ENCODE measurements around the gene GBE1.

The GBE1 gene

DNA sequence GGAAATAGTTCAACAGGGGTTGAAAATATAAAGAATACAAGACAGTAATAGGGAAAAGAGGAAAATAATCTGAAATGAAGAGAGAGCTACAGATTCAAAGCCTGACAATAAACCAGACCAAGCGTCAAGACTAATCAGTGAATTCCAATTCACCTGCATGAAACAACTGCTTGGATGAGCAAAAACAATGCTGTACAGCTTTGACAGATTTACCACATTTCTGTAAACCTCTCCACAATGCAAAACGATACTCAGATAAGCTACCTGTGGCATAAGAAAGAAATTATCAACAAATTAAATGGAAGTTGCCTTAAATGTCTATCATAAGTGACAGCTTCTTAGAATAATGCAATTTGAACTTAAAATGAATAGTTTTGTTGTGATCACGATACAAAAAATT is 65.4 kb downstream of the GBE1 start:
- DNase-seq: no peak

DNA sequence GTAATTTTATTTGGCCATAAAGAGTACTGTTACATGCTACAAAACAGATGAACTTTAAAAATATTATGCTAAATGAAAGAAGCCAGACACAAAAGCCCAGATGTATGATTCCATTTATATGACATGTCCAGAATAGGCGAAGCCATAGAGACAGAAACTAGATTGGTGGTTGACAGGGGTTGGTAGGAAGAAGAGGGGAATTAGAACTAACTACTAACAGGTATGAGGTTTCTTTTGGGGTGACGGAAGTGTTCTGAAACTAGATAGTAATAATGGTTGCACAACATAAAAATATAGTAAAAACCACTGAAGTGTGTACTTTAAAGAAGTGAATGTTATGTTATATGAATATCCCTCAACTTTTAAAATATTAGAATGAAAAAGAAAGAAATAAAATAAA is 66.1 kb downstream of the GBE1 start:
- no peak for DNase-seq

DNA sequence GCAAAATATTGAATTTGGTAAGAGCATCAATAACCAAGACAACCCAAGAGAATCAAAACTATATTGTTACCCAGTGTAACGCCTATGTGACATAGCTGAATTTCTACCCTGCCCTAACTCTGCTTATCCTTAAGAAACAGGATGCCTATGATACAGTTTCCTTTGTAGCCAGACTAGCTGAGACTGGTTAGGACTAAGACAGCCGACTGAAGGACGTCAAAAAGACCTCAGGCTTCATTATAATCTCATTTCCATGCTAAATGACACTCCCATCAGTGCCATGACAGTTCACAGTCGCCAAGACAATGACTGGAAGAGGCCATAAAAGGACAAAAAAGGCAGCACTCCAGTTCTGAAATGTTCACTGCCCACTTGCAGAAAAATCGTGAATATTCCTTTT is 66.8 kb downstream of the GBE1 start:
- DNase-seq: no peak

DNA sequence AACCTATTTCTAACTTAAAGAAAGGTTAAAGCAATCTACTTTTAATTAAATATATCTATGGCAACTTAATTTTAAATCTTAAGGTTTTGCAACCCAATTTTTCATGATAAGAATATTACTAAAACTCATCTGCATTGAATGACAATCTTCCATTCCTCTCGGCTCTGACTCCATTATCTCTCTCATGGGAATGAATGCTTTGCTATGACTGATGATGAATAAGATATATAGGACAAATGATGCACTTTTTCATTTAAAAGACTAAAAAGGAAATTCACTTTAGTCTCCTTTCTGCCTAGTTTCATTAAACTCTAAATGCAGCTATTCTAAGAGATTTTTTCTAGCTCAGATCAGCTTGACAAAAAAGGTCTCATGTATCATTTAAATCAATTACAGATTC is 68.7 kb downstream of the GBE1 start:
- no peak for DNase-seq

DNA sequence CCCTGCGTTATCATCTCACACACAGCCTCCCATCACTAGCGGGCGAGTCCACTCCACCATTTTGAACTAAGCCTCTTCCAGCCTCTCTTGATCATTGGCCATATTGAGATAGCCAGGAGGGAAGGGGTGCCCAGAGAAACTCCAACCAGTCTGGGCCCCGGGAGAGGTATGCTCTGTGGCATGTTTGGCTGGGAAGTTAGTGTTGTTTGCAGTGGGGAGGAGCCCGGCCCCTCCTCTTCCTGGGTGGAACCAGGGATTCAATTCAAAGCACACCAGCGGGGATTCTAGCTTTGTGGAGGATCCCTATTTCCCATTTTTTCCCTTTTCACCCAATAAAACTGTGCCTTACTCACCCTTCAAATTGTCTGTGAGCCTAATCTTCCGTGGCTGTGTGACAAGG is 71.8 kb downstream of the GBE1 start:
- DNase-seq: no peak

DNA sequence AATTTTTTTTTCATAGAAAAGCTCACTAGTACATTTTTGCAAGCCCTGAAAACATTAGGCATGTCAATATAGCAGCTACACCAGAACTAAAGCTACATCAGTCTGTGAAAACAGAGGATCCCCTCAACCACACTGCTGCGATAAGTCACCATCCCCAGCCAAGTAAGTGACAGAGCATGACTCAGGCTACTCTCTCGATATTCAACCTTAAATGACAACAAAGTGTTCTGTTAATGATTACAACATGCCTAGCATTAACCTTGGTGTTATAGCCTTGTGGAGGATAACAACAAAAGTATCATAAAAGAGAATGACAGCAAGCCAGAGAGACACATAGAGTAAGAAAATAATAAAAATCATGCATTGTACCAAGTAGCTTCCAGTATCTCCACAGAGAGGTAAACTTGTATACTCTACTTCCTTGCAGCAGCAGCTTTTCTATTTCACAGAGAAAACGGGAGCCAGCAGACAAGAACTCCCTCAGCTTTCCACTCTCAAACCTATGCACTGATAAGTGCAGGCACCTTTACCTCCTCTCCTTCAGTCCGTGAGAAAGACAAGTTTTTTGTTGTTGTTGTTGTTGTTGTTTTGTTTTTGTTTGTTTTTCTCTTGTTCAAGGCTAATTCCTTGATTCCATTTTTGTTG is 76.6 kb downstream of the GBE1 start:
- DNase-seq: peak; percentile 16

DNA sequence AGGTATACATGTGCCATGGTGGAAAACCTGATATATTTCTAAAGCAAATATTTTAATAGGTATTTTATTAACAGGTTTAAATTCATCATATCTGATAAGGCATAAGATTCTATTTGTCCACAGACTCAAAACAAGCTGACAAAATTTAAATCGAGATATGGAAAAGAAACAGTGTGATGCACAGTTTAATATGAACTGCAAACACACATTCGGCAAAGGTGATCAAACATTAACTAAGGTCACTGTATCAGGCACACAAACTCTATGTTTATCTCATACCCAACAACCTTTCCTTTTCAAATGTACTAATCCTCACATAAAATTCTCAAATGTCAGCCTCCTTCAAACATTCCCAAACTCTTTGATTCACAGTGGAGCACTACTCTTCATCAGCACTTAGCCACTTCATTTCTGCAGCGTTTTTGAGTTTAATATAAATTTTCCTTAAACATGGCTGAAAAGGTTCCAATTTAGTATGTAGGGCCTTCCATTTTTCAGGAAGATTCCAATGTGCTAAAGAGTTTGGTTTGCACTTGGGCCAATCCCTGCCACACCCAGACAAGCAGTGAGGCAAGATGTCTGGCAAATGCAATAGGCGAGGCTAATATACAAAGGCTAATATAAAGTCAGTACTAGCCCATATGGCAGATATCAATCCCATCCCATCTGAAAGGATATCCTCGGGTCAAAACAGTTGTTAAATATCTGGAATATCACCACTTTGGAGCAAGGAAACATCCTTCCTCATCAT is 84.6 kb downstream of the GBE1 start:
- no peak for DNase-seq

DNA sequence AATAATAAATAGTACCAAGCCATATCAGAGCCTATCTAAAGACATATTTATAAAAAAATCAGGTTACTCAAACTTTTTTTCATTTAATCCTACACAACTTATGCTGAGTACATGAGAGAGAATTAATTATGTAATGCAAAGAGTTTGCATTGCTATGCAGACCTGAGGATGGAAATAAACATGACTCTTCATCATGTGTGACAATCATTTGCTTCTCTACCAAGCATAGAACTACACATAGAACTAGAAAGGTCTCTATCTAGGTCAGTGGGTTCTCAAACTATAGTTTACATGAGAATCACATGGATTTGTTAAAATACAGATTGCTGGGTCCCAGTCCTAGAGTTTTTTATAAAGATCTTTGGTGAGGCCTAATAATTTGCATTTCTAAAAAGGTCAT is 86.8 kb downstream of the GBE1 start:
- no peak for DNase-seq

DNA sequence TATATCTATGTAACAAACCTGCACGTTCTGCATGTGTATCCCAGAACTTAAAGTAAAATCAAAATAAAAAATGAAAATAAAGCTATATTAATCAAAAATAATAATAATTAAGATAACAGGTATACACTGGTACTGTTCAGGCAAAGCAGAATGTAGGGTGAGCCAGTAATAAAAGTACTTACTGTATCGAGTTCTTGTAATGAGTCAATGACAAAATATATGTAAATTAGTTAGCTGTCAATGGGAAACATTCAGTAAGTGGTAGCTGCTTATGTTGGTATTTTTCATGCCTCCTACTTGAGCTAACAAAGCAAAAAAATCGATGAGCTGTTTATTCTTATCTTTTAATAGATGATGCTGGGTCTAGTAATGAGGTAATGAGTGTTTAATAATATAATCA is 93.2 kb downstream of the GBE1 start:
- no peak for DNase-seq

DNA sequence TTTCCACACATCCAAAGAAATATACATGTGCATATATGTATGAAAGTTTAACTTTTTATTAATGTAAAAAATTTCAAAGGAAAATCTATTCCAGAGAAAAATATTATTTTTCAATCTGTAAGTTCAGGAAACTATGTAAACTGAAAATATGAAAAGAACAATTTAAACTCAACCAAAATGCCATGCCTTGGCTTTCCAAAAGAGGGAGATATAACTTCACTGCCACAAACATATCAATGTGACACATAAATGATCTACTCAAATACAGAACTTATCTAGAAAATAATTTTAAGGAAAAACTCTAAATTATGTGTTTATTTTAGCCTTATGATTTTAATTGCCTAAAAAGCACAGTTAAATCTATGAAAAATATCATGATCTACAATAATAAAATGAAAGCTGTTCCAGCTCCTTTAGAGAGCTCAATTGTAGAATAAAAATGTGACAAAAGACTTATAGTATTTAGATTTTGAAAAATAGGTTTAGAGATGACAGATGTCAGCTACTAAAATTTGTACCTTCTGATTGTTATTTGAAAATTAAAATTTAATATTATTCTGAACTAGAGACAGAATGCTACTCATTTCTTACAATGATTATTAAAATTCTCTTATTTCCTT is 94.8 kb downstream of the GBE1 start:
- DNase-seq: peak; percentile 13

DNA sequence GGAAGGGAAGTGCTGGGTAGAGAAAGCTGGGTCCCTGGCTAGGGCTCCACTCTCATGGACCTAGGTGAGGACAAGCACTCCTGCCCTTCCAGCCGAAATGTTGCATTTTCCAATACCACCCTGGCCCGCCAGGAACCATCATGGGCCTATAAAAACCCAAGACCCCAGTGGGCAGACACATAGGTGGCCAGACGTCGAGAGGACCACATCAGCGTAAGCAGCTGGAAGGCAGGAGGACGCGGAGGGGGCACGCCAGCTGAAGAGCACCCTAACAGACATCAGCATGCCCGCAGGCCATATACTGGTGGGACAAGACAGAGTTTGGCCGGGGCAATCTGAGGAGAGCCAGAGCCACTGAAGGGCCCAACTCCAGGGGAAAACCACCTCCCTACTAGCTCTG is 98.3 kb downstream of the GBE1 start:
- no peak for DNase-seq

DNA sequence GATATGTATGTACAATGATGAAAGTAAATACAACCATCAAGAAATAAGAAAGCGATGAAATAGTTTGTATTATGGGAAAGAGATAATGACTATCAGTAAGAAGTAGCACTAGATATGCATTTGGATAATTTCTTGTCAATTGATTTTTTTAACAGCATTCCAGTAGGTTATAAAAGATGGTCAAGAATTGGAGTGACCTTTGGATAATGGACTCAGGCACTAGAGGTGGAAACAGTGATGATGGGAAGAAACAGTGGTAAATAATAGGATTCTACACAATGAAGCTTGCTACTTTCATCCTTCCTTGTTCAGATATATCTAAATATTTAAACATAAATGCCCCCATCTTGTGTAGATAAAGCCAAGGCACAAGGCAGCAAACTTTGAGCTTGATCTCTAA is 101.4 kb downstream of the GBE1 start:
- DNase-seq: no peak

DNA sequence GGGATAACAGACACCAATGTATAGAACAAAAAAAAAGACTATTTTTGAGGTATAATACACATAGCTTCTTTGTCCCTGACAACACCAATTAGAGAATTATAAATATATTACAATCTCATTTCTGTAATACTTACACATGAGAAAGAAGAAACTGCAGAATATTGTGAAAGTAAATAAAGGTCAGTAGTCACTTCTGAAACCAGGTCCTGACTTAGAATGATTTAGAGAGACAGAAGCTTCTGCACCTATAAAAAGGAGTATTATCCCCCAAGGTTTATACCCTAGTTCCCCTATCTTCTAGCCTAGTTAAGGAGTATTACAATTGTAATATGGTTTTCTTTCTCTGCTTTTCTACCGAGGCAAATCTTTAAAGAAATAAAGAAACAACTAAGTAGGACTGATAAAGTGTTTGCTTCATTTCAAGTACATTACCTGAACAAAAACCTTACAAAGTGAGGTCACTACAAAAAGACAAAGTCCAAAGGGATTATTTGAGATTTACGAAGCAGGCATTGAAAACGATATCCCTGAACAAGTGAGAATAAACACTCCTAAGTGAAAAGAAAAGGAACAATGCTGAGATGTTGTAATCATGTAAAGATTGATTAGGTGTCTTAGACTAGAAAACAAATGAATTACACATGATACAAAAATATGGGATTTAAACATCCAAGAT is 103.0 kb downstream of the GBE1 start:
- DNase-seq: no peak

DNA sequence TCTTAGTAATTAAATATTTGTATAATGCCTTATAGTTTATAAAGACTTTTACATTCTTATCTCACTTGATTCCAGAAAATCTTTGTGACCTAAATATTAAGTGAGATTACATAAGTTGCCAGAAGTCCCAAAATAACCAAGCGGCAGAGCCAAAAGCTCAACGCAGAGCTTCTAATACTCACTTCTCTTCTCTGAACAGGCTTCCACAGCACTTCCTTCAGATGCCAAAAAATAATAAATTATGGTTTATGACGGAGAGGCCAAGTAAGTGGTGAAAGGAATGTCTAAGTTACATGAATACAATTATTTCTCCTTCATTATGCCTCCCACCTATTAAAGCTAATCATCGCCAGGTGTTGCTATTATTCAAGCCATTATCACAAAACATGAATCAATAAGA is 110.3 kb downstream of the GBE1 start:
- no peak for DNase-seq

DNA sequence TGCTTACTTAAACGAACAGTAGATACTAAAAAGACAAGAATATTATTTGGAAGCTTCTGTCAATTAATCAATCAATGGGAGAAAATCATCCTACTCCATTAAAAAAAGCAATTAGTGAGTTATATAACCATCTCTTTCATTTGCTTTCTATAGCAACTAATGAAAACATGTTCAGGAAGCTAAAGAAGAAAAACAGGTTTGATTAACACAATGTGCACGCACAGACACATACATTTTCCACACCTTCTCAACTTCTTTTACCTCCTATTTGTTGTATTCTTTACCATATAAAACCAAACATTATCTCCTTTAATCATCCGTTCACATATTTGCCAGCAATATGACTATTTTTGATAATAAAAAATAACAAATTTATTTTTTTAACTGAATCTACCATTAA is 111.3 kb downstream of the GBE1 start:
- no peak for DNase-seq

DNA sequence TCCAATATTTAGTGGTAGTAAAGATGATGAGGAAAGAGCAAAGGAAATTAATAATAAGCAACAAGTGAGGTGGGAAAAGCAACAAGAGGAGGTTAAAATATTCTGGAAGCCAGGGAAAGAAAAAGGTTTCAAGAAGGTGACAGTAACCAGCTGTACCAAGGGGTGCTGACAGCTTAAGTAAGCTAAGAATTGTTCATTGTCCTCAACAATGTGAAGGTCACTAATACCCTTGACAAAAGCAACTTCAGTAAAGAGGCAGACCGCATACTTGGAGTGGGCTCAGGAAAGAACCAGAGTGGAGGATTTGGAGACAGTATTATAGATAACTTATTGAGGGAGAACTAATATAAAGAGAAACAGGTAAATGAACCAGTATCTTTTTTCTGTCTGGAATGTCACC is 116.2 kb downstream of the GBE1 start:
- DNase-seq: no peak

DNA sequence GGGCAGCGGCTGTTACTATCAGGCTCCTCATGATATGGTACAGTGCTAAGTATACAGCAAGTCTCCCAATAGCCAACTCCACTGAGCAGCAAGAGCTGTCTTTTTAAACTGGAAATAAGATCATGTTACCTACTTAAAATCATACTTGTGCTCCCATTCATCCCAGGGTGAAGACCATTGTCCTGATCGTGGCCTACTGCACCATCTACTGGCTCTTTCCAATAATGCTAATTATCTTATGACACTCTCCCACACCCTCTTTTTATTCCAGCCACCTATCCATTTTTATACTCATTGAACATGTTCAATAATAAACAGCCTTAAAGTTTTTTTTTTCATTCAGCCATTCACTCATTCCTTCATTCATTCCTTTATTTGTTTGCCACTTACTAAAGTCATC is 117.7 kb downstream of the GBE1 start:
- peak; percentile 24 for DNase-seq

DNA sequence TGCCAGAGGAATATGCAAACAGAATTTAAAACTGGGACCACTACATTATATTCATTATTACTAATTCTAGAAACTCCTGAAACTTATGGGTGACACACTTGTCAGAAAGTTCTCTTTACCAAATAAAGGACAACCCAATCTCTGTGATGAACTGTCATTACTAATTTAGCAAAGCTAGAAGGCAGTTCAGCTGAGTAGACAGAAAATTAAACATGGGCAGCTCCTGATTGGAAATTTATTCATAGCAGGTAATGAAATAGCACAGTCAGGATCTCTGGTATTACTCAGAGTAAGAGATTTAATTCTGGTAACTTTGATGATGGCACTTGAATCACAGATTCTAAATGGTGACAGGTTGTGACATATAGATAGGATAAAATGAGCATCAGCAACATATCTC is 123.0 kb downstream of the GBE1 start:
- DNase-seq: no peak

DNA sequence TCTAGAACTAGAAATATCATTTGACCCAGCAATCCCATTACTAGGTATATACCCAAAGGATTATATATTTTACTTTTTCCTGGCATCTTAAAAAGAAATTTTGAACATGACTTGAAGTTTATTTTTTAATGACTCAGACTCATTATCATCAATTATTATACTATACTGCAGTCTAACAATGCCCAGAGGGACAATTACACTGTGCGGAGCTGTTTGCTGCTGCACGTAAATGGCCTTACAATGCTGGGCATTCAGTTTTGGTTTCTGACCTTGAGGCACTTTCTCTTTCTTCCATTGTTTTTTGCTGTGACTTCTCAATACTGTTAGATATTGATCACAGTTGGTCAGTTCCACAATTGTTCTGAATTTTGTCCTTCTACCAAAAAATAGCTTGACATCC is 128.8 kb downstream of the GBE1 start:
- DNase-seq: no peak

DNA sequence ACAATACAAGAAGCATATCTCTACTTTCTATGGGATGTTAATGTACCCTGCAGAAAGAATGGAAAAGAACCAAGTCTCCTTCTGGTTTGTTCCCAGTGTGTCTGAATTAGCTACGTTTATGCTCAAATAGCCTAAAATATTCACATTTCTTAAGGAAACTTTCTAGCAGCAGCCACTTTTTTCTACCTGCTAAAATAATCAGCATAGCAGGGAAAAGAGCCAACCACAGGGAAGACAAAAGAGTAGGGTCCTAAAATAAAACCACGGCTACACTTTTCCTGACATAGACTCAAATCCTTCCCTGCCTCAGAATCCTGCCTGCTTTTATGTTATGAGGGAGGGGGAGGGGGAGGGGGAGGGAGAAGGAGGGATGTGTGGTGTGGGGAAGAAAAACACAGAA is 136.7 kb downstream of the GBE1 start:
- DNase-seq: no peak

DNA sequence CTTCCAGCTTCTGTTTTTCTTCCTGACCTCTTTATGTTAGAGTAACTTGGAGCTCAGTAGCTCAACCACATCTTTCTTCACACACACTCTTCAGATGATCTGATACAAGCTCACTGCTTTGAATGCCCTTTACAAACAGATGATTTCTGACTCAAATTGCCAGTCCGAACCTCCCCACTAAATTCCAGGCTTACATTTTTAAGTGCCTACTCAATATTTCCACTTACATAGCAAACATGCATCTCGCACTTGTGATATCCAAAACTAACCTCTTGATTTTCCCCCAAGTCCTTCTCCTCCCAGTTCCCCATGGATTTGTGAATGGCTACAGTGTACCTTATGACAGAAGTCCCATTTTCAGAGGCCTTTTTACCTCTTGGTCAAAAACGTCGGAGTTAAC is 139.1 kb downstream of the GBE1 start:
- DNase-seq: peak; percentile 50

DNA sequence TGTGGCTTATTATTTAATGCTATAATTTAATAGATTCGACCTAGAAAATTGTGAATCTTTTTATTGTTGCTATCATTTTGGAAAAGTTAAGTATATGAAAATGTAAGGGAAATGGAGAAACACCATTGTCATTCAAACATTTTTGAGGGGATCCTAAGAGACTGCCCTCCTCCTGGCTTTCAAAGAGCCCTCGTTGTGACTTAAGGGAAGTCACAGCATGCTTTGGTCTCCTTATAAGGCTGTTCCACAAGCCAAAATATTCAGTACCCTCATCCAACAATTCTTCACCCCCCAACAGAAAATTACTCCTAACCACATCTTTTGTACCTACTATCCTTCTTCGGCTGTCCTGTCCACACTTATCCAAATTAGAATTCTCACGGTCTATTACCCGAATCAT is 140.2 kb downstream of the GBE1 start:
- no peak for DNase-seq

DNA sequence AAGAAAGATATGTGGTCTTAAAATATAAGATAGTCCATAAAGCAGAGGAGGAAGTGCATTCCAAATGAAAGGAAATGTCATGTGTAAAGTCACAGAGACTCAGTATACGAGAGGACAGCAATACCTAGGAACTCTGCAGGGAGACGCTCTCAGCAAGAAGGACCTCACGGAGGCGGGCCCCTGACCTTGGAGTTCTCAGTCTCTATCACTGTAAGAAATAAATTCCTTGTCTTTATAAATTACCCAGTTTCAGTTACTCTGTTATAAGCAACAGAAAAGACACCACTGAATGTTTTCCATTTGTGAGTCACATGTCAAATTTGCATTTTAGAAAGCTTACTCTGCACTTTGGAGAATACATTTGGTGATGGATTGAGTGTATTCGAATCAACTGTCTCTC is 140.6 kb downstream of the GBE1 start:
- no peak for DNase-seq

DNA sequence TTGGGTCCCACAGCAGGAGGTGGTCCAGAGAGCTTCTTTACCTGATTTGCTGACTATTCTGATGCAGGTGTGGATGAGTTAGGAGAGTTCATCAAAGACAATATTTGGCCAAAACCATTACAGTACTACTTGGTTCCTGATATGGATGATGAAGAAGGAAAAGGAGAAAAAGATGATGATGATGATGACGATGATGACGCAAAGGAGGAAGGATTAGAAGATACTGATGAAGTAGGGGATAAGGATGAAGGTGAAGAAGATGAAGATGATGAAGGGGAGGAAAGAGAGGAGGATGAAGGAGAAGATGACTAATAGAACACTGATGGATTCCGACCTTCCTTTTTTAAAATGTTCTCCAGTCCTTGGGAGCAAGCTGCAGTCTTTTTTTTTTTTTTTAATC is 148.7 kb downstream of the GBE1 start:
- no peak for DNase-seq

All from EL (cell line).